ENCODE measurements around the gene FAM111A.

DNA sequence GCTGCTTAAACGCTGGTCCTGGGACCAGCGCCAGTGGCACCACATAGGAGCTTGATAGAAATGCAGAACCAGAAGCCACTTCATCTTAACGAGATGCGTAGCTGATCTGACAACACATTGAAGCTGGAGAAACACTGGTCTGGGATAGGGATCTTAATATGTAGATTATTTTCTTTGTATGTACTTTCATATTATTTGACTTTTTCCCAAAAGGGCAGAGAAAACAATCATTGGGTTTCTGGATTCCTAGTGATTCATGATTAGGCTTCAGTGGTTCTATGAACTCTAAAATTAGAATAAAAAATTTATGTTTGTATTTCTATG, 57.7 kb downstream of the FAM111A start:
- TF ChIP-seq, protein P1, sequence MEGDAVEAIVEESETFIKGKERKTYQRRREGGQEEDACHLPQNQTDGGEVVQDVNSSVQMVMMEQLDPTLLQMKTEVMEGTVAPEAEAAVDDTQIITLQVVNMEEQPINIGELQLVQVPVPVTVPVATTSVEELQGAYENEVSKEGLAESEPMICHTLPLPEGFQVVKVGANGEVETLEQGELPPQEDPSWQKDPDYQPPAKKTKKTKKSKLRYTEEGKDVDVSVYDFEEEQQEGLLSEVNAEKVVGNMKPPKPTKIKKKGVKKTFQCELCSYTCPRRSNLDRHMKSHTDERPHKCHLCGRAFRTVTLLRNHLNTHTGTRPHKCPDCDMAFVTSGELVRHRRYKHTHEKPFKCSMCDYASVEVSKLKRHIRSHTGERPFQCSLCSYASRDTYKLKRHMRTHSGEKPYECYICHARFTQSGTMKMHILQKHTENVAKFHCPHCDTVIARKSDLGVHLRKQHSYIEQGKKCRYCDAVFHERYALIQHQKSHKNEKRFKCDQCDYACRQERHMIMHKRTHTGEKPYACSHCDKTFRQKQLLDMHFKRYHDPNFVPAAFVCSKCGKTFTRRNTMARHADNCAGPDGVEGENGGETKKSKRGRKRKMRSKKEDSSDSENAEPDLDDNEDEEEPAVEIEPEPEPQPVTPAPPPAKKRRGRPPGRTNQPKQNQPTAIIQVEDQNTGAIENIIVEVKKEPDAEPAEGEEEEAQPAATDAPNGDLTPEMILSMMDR (optimal IDR thresholded peaks at IDR 0.05 in 1 of 3, IDR thresholded peaks at IDR 0.05 in 1 of 3, conservative IDR thresholded peaks at IDR 0.05 in 1 of 3; ENCODE audit: extremely low read depth in 1 of 3, insufficient read depth in 2 of 3, low read length in 3 of 3): no peak
- no peak for TF ChIP-seq EZH2 (IDR thresholded peaks at IDR 0.05; ENCODE audit: low read length)
